ENCODE results near the gene PDE8A. TPM values are rescaled to one million over a fixed set of nuclear protein-coding genes. Genes with fewer than 3 reads are reported as not detected.

Gene PDE8A
- total RNA-seq, 1 experiment from 2014 or later: 27.4 TPM

DNA sequence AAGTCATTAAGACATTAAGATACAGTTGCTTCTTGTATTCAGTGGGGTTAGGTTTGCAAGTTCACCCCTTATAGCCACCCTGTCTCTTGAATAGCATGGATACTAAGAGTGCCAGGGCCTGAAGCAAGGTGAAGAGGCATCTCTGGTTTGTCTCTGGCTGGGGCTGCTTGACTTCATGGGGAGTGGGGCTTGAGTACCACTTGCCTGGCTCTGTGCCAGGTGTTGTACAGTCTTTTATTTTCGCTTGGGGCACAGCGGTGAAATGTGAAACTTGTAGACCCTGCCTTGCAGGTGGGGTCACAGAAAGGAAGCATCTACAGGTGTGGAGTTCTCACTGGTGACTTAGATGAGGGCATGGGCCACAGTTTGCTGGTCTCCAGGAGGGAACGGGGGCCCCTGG lies 152.1 kb downstream of the PDE8A start:
- no peaks in the 10 kb centered on the region for H3K27me3 Mint-ChIP-seq (ENCODE audit: insufficient read depth, unreplicated experiment)
- no peak overlapping the region for H3K4me3 Mint-ChIP-seq (ENCODE audit: unreplicated experiment)
- DNase-seq (ENCODE audit: unreplicated experiment): no peak
- TF ChIP-seq, protein P1, sequence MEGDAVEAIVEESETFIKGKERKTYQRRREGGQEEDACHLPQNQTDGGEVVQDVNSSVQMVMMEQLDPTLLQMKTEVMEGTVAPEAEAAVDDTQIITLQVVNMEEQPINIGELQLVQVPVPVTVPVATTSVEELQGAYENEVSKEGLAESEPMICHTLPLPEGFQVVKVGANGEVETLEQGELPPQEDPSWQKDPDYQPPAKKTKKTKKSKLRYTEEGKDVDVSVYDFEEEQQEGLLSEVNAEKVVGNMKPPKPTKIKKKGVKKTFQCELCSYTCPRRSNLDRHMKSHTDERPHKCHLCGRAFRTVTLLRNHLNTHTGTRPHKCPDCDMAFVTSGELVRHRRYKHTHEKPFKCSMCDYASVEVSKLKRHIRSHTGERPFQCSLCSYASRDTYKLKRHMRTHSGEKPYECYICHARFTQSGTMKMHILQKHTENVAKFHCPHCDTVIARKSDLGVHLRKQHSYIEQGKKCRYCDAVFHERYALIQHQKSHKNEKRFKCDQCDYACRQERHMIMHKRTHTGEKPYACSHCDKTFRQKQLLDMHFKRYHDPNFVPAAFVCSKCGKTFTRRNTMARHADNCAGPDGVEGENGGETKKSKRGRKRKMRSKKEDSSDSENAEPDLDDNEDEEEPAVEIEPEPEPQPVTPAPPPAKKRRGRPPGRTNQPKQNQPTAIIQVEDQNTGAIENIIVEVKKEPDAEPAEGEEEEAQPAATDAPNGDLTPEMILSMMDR (IDR thresholded peaks at IDR 0.05; ENCODE audit: unreplicated experiment): no peak
- H3K4me1 Mint-ChIP-seq (ENCODE audit: insufficient read depth, unreplicated experiment): no peaks in the 10 kb centered on the region
- CTCF ChIA-PET: no interaction called here
- intact Hi-C loops (cut with micrococcal nuclease): no loop called here
- BruUV-seq (replicated peaks): no TSS peak
- POLR2A ChIA-PET: no interaction called here
- peaks cover 16% of the 10 kb centered on the region for H3K9me3 Mint-ChIP-seq (ENCODE audit: unreplicated experiment)
- H3K27ac Mint-ChIP-seq (ENCODE audit: low read depth, unreplicated experiment): no peak overlapping the region
- peaks cover 10% of the 10 kb centered on the region for H3K36me3 Mint-ChIP-seq (ENCODE audit: insufficient read depth, unreplicated experiment)

DNA sequence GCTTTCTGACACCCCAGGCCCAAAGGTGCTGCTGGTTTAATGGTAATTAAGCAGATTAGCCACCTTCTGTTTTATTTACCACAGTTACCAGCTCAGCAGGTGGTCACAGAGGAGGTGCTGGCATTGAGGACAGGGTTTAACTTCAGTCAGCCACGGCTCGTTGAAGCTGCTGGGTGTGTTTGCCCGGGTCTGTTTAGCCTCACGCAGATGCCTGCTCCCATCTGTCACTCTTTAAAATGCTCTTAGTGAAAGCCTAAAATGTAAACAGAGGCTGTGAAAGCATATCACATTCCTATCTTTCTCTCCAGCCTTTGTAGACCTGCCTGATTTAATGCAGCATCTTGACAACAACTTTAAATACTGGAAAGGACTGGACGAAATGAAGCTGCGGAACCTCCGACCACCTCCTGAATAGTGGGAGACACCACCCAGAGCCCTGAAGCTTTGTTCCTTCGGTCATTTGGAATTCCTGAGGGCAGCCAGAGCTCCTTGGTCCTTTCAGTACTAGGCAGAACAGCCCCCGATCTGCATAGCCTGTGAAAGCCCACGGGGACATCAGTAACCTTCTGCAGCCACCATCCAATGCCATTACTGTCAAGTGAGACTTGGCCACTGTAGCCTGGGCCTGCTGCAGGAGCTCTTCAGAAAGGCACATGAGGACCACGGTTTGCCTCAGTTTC lies 156.0 kb downstream of the PDE8A start:
- intact Hi-C loops (cut with micrococcal nuclease): no loop called here
- peaks cover 7% of the 10 kb centered on the region for H3K36me3 Mint-ChIP-seq (ENCODE audit: insufficient read depth, unreplicated experiment)
- CTCF ChIA-PET: no interaction called here
- POLR2A ChIA-PET: no interaction called here
- BruUV-seq (replicated peaks): no TSS peak
- H3K4me1 Mint-ChIP-seq (ENCODE audit: insufficient read depth, unreplicated experiment): no peaks in the 10 kb centered on the region
- H3K27ac Mint-ChIP-seq (ENCODE audit: low read depth, unreplicated experiment): no peak overlapping the region
- H3K27me3 Mint-ChIP-seq (ENCODE audit: insufficient read depth, unreplicated experiment): no peaks in the 10 kb centered on the region
- H3K9me3 Mint-ChIP-seq (ENCODE audit: unreplicated experiment): peaks cover 4% of the 10 kb centered on the region
- TF ChIP-seq, protein P1 (IDR thresholded peaks at IDR 0.05; ENCODE audit: unreplicated experiment): no peak
- H3K4me3 Mint-ChIP-seq (ENCODE audit: unreplicated experiment): no peak overlapping the region
- DNase-seq (ENCODE audit: unreplicated experiment): no peak

DNA sequence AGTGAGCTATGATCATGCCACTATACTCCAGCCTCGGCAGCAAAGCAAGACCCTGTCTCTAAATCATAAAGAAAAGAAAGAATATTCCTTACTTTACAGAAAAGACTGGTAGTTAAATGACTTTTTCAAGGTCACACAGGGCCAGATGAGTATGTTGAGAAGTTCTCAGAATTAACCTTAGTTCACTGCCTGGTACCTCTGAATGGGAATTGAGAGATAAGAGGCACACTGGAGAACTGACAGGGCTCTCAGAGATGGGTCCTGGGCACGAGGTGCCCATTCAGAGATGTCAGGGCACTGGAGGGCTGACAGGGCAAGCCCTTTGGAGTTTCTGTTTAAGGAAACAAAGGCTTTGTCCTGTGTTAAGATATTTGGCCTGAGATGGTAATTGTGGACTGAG lies 157.7 kb downstream of the PDE8A start:
- POLR2A ChIA-PET: no interaction called here
- Mint-ChIP-seq H3K4me1 (ENCODE audit: insufficient read depth, unreplicated experiment) (no peaks in the 10 kb centered on the region), H3K36me3 (ENCODE audit: insufficient read depth, unreplicated experiment) (no peaks in the 10 kb centered on the region), H3K27me3 (ENCODE audit: insufficient read depth, unreplicated experiment) (no peaks in the 10 kb centered on the region), H3K4me3 (ENCODE audit: unreplicated experiment) (no peak overlapping the region), H3K9me3 (ENCODE audit: unreplicated experiment) (no peaks in the 10 kb centered on the region), H3K27ac (ENCODE audit: low read depth, unreplicated experiment) (no peak overlapping the region)
- intact Hi-C loops (cut with micrococcal nuclease): no loop called here
- CTCF ChIA-PET: no interaction called here
- no peak for DNase-seq (ENCODE audit: unreplicated experiment)
- TF ChIP-seq, protein P1 (IDR thresholded peaks at IDR 0.05; ENCODE audit: unreplicated experiment): no peak
- BruUV-seq (replicated peaks): no TSS peak

DNA sequence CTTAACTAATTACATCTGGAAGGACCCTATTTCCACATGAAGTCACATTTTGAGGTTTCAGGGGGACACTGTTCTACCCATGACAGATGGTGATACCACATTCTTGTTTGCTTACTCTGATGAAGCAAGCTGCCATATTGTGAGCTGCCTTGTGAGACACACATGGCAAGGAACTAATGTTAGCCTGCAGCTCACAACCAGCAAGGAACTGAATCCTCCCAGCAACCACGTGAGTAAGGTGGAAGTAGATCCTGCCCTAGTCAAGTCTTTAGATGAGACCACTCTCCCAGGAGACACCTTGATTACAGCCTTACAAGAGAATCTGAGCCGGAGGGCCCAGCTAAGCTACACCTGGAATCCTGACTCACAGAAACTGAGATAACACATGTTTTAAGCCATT lies 160.1 kb downstream of the PDE8A start:
- ChIA-PET POLR2A (interaction anchor here (1.0 to 1.6 kb wide), 3 partner anchors 8 to 45 kb away, joined by 4 to 5 read pairs (median 5); no protein-coding TSS in a partner anchor), CTCF (interaction anchor here (0.7 to 1.0 kb wide), 2 partner anchors 9 to 501 kb away, joined by 3 to 6 read pairs; no protein-coding TSS in a partner anchor)
- H3K4me3 Mint-ChIP-seq (ENCODE audit: unreplicated experiment): no peak overlapping the region
- H3K9me3 Mint-ChIP-seq (ENCODE audit: unreplicated experiment): no peaks in the 10 kb centered on the region
- no peaks in the 10 kb centered on the region for H3K4me1 Mint-ChIP-seq (ENCODE audit: insufficient read depth, unreplicated experiment)
- no TSS peak for BruUV-seq (replicated peaks)
- intact Hi-C loops (cut with micrococcal nuclease): loop anchor here (2.0 kb wide), 1 partner anchor 35 kb away; no protein-coding TSS in a partner anchor
- no peak for DNase-seq (ENCODE audit: unreplicated experiment)
- no peaks in the 10 kb centered on the region for H3K27me3 Mint-ChIP-seq (ENCODE audit: insufficient read depth, unreplicated experiment)
- no peak overlapping the region for H3K27ac Mint-ChIP-seq (ENCODE audit: low read depth, unreplicated experiment)
- TF ChIP-seq, protein P1 (IDR thresholded peaks at IDR 0.05; ENCODE audit: unreplicated experiment): no peak
- no peaks in the 10 kb centered on the region for H3K36me3 Mint-ChIP-seq (ENCODE audit: insufficient read depth, unreplicated experiment)
